SK-N-SH (cell line): ENCODE results near the gene GALNT16. TPM values are rescaled to one million over a fixed set of nuclear protein-coding genes. Genes with fewer than 3 reads are reported as not detected.
A peak's percentile ranks its signal among the peaks of the same experiment; 100 is the strongest.

Experiments
- CTCF ChIA-PET: fragments of 300-600, 350-600 bp; formaldehyde crosslinking; extraction: SDS; loops from one replicate; lab custom pipeline; 2021; lab: Yijun Ruan, JAX
- POLR2A ChIA-PET: fragments of 350-600 bp; sonication (Branson Sonifier 250); formaldehyde crosslinking; extraction: SDS; loops from one replicate; lab custom pipeline; 2020; ENCODE audit warnings: antibody characterized with exemption, inconsistent platforms; lab: Yijun Ruan, JAX
- DNase-seq: peaks from one replicate; pipeline ENCODE4 v3.0.0; 2012
- H2AFZ ChIP-seq: fragments of 200-600 bp; sonication (generic); 2 replicates; pipeline ENCODE4 v1.8.1; 2016; ENCODE audit warnings: antibody characterized with exemption, mild to moderate bottlenecking, low read depth
- H3F3A ChIP-seq: fragments of 200-600 bp; sonication (generic); replicated peaks from 2 replicates; pipeline ENCODE3; 2016; ENCODE audit warnings: antibody characterized with exemption, mild to moderate bottlenecking; ENCODE audit not compliant: insufficient read depth
- H3K27ac ChIP-seq, 2 experiments: fragments of 200-500 bp in 1 of 2; fragments of 200-600 bp in 1 of 2; sonication (Bioruptor generic) in 1 of 2; sonication (generic), shearing (Covaris generic) in 1 of 2; 2 replicates each; pipeline versions ENCODE4 v1.5.1 to v1.6.1; 2014 to 2016; ENCODE audit warnings: low read depth in 2 of 2, inconsistent platforms in 1 of 2, low read length in 1 of 2, mild to moderate bottlenecking in 1 of 2, mixed read lengths in 1 of 2
- H3K27me3 ChIP-seq: fragments of 200-600 bp; sonication (generic), shearing (Covaris generic); 2 replicates; pipeline ENCODE4 v1.6.1; 2016; ENCODE audit warnings: mixed run types; ENCODE audit not compliant: insufficient read depth
- H3K36me3 ChIP-seq, 2 experiments: fragments of 200-500 bp in 1 of 2; fragments of 200-600 bp in 1 of 2; sonication (Bioruptor generic) in 1 of 2; sonication (generic) in 1 of 2; replicated peaks in 1 of 2; 2 replicates each; pipeline versions ENCODE3 to v1.5.1; 2014 to 2016; ENCODE audit warnings: low read length in 1 of 2, mild to moderate bottlenecking in 1 of 2; ENCODE audit not compliant: insufficient read depth in 2 of 2, control insufficient read depth in 1 of 2
- H3K4me1 ChIP-seq, 2 experiments: fragments of 200-500 bp in 1 of 2; fragments of 200-600 bp in 1 of 2; sonication (Bioruptor generic) in 1 of 2; sonication (generic), shearing (Covaris generic) in 1 of 2; 2 replicates each; pipeline versions ENCODE4 v1.5.1 to v1.6.1; 2014 to 2016; ENCODE audit warnings: low read depth in 1 of 2, low read length in 1 of 2, mixed run types in 1 of 2; ENCODE audit not compliant: insufficient read depth in 2 of 2, control insufficient read depth in 1 of 2
- H3K4me2 ChIP-seq: fragments of 200-600 bp; sonication (generic), shearing (Covaris generic); 2 replicates; pipeline ENCODE4 v1.6.1; 2017; ENCODE audit warnings: mixed run types
- H3K4me3 ChIP-seq, 2 experiments: fragments of 200-500 bp in 1 of 2; fragments of 200-600 bp in 1 of 2; sonication (Bioruptor generic) in 1 of 2; sonication (generic), shearing (Covaris generic) in 1 of 2; 2 replicates each; pipeline versions ENCODE4 v1.5.1 to v1.8.1; 2014 to 2016; ENCODE audit warnings: low read depth in 2 of 2, inconsistent platforms in 1 of 2, low read length in 1 of 2, mild to moderate bottlenecking in 1 of 2, mixed read lengths in 1 of 2, moderate library complexity in 1 of 2
- H3K79me2 ChIP-seq: fragments of 200-600 bp; sonication (generic); 2 replicates; pipeline ENCODE4 v1.8.1; 2017; ENCODE audit warnings: mild to moderate bottlenecking; ENCODE audit not compliant: insufficient read depth
- H3K9ac ChIP-seq: fragments of 200-600 bp; sonication (generic); 2 replicates; pipeline ENCODE4 v1.6.1; 2017; ENCODE audit warnings: mixed run types
- H3K9me2 ChIP-seq: fragments of 200-600 bp; sonication (generic); 2 replicates; pipeline ENCODE4 v1.6.1; 2017; ENCODE audit warnings: mixed run types
- H3K9me3 ChIP-seq: fragments of 200-600 bp; sonication (generic); 2 replicates; pipeline ENCODE4 v1.6.1; 2017; ENCODE audit warnings: mixed run types, mild to moderate bottlenecking, moderate library complexity
- H4K20me1 ChIP-seq: fragments of 200-600 bp; sonication (generic); 2 replicates; pipeline ENCODE4 v1.6.1; 2017; ENCODE audit warnings: mild to moderate bottlenecking, mixed run types; ENCODE audit not compliant: insufficient read depth
- EP300 ChIP-seq, 2 experiments: IDR thresholded peaks; 2 replicates each; pipeline versions ENCODE4 v1.4.0 to v1.6.1; 2012; ENCODE audit warnings: borderline replicate concordance in 1 of 2, low read depth in 1 of 2, low read length in 1 of 2
- RAD21 ChIP-seq: IDR thresholded peaks from 2 replicates; pipeline ENCODE4 v1.6.1; 2012; ENCODE audit warnings: mild to moderate bottlenecking, low read length
- SMC3 ChIP-seq: IDR thresholded peaks from 2 replicates; pipeline ENCODE4 v1.6.1; 2012; ENCODE audit warnings: low read depth, low read length, improper control_type of control experiment
- TCF12 ChIP-seq: IDR thresholded peaks from 2 replicates; pipeline ENCODE4 v1.4.0; 2012
- USF1 ChIP-seq: IDR thresholded peaks from 2 replicates; pipeline ENCODE4 v1.4.0; 2012; ENCODE audit warnings: low read depth, borderline replicate concordance
- WGBS: methylation state at CpG from one replicate; pipeline ENCODE4 v1.1.6; 2017; ENCODE audit warnings: low lambda C conversion rate; 5-methylcytosine and 5-hydroxymethylcytosine counted together
- polyA plus RNA-seq, 3 experiments: library from polyadenylated mRNA; depleted of rRNA; stranded (reverse); fragments of >200 nt; gene quantifications; 2 replicates each; pipeline ENCODE4 v1.2.3, GENCODE V29; 2012
- TF ChIP-seq, protein P1 (sequence below): fragments of 200-600 bp; sonication (generic); IDR thresholded peaks from 2 replicates; pipeline ENCODE4 v1.6.1; 2017; ENCODE audit warnings: antibody characterized with exemption, mild to moderate bottlenecking, moderate library complexity

GALNT16 gene
- polyA plus RNA-seq, 1 of the 3 experiments (the other 2 are of a cell fraction) = 17.0 TPM

GRCh38 chr14:69315301-69315700 is 55.3 kb downstream of the GALNT16 start:
- DNase-seq = no peak
- H3K36me3 ChIP-seq = no peaks in the 10 kb centered on the region
- H3K9ac ChIP-seq = no peak overlapping the region
- no peaks in the 10 kb centered on the region for H3K79me2 ChIP-seq
- CTCF ChIA-PET = interaction anchor here (1.4 kb wide), 1 partner anchor 54 kb away, joined by 5 read pairs; no protein-coding TSS in a partner anchor
- H3K27ac ChIP-seq = no peak overlapping the region
- H4K20me1 ChIP-seq = no peaks in the 10 kb centered on the region
- 78% methylated on average over 4 of the region's 4 CpGs for WGBS
- H3K4me1 ChIP-seq = peaks cover 0 to 4% of the 10 kb centered on the region in 2 experiments; a peak in 2 of 4 replicates
- TF ChIP-seq EP300 (IDR thresholded peaks at IDR 0.05; ENCODE audit: borderline replicate concordance in 1 of 2, low read depth in 1 of 2, low read length in 1 of 2) (no peak), TCF12 (no peak), SMC3 (no peak)
- H3K9me3 ChIP-seq = no peaks in the 10 kb centered on the region
- H3K9me2 ChIP-seq = no peaks in the 10 kb centered on the region
- no peak overlapping the region for H2AFZ ChIP-seq
- POLR2A ChIA-PET = no interaction called here
- H3F3A ChIP-seq = peaks cover 4% of the 10 kb centered on the region
- H3K4me2 ChIP-seq = no peak overlapping the region
- H3K27me3 ChIP-seq = no peaks in the 10 kb centered on the region
- no peak overlapping the region for H3K4me3 ChIP-seq

DNA sequence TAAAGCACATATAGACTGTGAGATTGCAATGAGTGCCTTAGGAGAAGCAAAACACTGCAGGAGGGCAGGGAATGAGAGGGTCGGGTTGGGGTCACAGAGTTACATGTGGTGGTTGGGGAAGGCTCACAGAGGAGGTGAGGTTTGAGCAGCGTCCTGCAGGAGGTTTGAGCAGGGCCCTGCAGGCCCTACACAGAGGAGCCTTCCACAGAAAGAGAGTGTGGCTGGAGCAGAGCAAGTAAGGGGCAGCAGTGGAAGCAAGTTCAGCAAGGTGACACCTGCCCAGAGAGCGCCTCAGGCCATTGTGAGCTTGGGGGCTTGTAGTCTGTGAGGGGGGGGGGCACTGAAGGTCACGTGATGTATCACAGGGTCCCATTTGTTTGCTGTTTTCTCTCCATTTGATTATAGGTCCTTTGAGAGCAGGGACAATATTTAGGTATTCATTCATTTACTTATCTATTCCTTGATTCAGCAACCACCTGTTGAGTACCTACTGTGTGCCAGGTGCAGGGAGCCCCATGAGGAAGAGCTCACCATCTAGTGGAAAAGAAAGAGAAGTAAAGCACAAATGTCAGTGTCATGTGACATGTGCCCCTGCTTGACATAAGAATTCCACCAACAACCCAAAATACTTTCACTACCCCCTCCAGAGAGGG is 56.6 kb downstream of the GALNT16 start:
- Histone ChIP-seq H3K36me3 (no peaks in the 10 kb centered on the region), H3K9me3 (no peaks in the 10 kb centered on the region), H3K4me1 (peaks cover 0 to 4% of the 10 kb centered on the region in 2 experiments; a peak in 2 of 4 replicates), H3K79me2 (no peaks in the 10 kb centered on the region), H3K27me3 (no peaks in the 10 kb centered on the region), H3K9me2 (no peaks in the 10 kb centered on the region), H3K27ac (peak overlapping the region; percentile 48 to 51; a peak in 2 of 4 replicates), H4K20me1 (no peaks in the 10 kb centered on the region), H3F3A (peaks cover 4% of the 10 kb centered on the region), H3K4me3 (no peak overlapping the region), H3K4me2 (peak overlapping the region; percentile 43; the same call in 1 of the 2 replicates), H2AFZ (no peak overlapping the region), H3K9ac (no peak overlapping the region)
- TF ChIP-seq, protein P1, sequence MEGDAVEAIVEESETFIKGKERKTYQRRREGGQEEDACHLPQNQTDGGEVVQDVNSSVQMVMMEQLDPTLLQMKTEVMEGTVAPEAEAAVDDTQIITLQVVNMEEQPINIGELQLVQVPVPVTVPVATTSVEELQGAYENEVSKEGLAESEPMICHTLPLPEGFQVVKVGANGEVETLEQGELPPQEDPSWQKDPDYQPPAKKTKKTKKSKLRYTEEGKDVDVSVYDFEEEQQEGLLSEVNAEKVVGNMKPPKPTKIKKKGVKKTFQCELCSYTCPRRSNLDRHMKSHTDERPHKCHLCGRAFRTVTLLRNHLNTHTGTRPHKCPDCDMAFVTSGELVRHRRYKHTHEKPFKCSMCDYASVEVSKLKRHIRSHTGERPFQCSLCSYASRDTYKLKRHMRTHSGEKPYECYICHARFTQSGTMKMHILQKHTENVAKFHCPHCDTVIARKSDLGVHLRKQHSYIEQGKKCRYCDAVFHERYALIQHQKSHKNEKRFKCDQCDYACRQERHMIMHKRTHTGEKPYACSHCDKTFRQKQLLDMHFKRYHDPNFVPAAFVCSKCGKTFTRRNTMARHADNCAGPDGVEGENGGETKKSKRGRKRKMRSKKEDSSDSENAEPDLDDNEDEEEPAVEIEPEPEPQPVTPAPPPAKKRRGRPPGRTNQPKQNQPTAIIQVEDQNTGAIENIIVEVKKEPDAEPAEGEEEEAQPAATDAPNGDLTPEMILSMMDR = peak; percentile 18
- TF ChIP-seq USF1 (peak; percentile 42; the same call in 1 of the 2 replicates), RAD21 (no peak)
- 71% methylated on average over 3 of the region's 4 CpGs for WGBS
- CTCF ChIA-PET = interaction anchor here (1.2 to 1.6 kb wide), 2 partner anchors 55 to 74 kb away, joined by 3 to 7 read pairs; no protein-coding TSS in a partner anchor
- no peak for DNase-seq
- POLR2A ChIA-PET = no interaction called here
